ENCODE measurements around the gene TRMO.

TRMO gene

GRCh38 chr9:97900738-97901565 lies 21.3 kb downstream of the TRMO start:
- peak; percentile 25 for DNase-seq

GRCh38 chr9:97900103-97900737 lies 22.1 kb downstream of the TRMO start:
- no peak for DNase-seq

GRCh38 chr9:97895695-97896332 lies 26.5 kb downstream of the TRMO start:
- DNase-seq = no peak

- DNase-seq = no peak
Observed at GRCh38 chr9:97895211-97895610, 27.1 kb downstream of the TRMO start.

- no peak for DNase-seq
Observed at GRCh38 chr9:97892421-97892820, 29.9 kb downstream of the TRMO start.

- DNase-seq = no peak
Observed at GRCh38 chr9:97891736-97892135, 30.6 kb downstream of the TRMO start.

- DNase-seq = peak; percentile 72
Observed at GRCh38 chr9:97889941-97890887, 32.1 kb downstream of the TRMO start.

- no peak for DNase-seq
Observed at GRCh38 chr9:97880336-97880735, 42.0 kb downstream of the TRMO start.

- DNase-seq = no peak
Observed at GRCh38 chr9:97876061-97876460, 46.2 kb downstream of the TRMO start.

GRCh38 chr9:97875111-97875510 lies 47.2 kb downstream of the TRMO start:
- DNase-seq = no peak

- DNase-seq = no peak
Observed at GRCh38 chr9:97874624-97875023, 47.7 kb downstream of the TRMO start.

- no peak for DNase-seq
Observed at GRCh38 chr9:97873882-97874281, 48.4 kb downstream of the TRMO start.

GRCh38 chr9:97873425-97873824 lies 48.9 kb downstream of the TRMO start:
- no peak for DNase-seq

GRCh38 chr9:97868859-97869258 lies 53.4 kb downstream of the TRMO start:
- DNase-seq = no peak

GRCh38 chr9:97866848-97867247 lies 55.5 kb downstream of the TRMO start:
- no peak for DNase-seq

- DNase-seq = no peak
Observed at GRCh38 chr9:97866300-97866699, 56.0 kb downstream of the TRMO start.

GRCh38 chr9:97864396-97864795 lies 57.9 kb downstream of the TRMO start:
- no peak for DNase-seq

- DNase-seq = no peak
Observed at GRCh38 chr9:97863314-97863713, 59.0 kb downstream of the TRMO start.

- DNase-seq = no peak
Observed at GRCh38 chr9:97861148-97861475, 61.2 kb downstream of the TRMO start.

- DNase-seq = no peak
Observed at GRCh38 chr9:97860451-97861147, 61.7 kb downstream of the TRMO start.

GRCh38 chr9:97859346-97859745 lies 63.0 kb downstream of the TRMO start:
- no peak for DNase-seq

GRCh38 chr9:97858826-97859225 lies 63.5 kb downstream of the TRMO start:
- DNase-seq = no peak

- no peak for DNase-seq
Observed at GRCh38 chr9:97858393-97858713, 63.9 kb downstream of the TRMO start.
